NB4 (cell line): ENCODE data around the gene IRF2BPL.

Experiments used
- CTCF ChIP-seq: IDR thresholded peaks from one replicate; pipeline ENCODE4 v1.5.1; 2012; ENCODE audit warnings: low read depth, low read length
- MAX ChIP-seq: IDR thresholded peaks from 2 replicates; pipeline ENCODE4 v1.6.1; 2011; ENCODE audit warnings: low read depth, low read length
- MYC ChIP-seq: IDR thresholded peaks from 2 replicates; pipeline ENCODE4 v1.6.1; 2011; ENCODE audit warnings: low read depth, low read length
- POLR2A ChIP-seq: IDR thresholded peaks from 2 replicates; pipeline ENCODE4 v1.6.1; 2011; ENCODE audit warnings: mild to moderate bottlenecking; ENCODE audit not compliant: insufficient read length; ENCODE audit errors: extremely low read depth

- TF ChIP-seq MAX (no peak), CTCF (no peak), POLR2A (no peak), MYC (no peak)
Measured at GRCh38 chr14:76993752-76994151, 34.8 kb downstream of the IRF2BPL start.
